K562 (cell line): ENCODE measurements around the gene JPT1.

Experiments used
- ADNP ChIP-seq: fragments of 200-800 bp; sonication (Bioruptor generic); IDR thresholded peaks from 2 replicates; pipeline ENCODE4 v1.6.1; 2016; ENCODE audit warnings: missing genetic modification characterization, missing compliant biosample characterization
- CBX3 ChIP-seq, 2 experiments: IDR thresholded peaks; 1 replicate in 1 of 2; 2 replicates in 1 of 2; pipeline ENCODE4 v1.6.1; 2012; ENCODE audit warnings: inconsistent platforms in 2 of 2, low read length in 2 of 2, borderline replicate concordance in 1 of 2, control low read depth in 1 of 2
- HNRNPUL1 ChIP-seq: fragments of 200-400 bp; formaldehyde crosslinking; IDR thresholded peaks from 2 replicates; pipeline ENCODE4 v1.6.1; 2017; ENCODE audit warnings: low read length
- SP1 ChIP-seq: sonication (generic); formaldehyde crosslinking; IDR thresholded peaks from 2 replicates; pipeline ENCODE4 v1.8.1; 2022; ENCODE audit warnings: mild to moderate bottlenecking, missing genetic modification reagents
- TBP ChIP-seq: optimal IDR thresholded peaks from 2 replicates; pipeline ENCODE3; 2011; ENCODE audit warnings: low read depth, low read length, improper control_type of control experiment

GRCh38 chr17:75181608-75182318, 27.5 kb upstream of the JPT1 start:
- TF ChIP-seq CBX3 (IDR thresholded peaks at IDR 0.05; ENCODE audit: borderline replicate concordance in 1 of 2, low read length in 2 of 2) (no peak), TBP (no peak), SP1 (no peak), HNRNPUL1 (no peak), ADNP (tag) (no peak)
